ENCODE results near the gene EFCAB9.

EFCAB9 gene

GRCh38 chr5:172243302-172243701, 49.3 kb downstream of the EFCAB9 start:
- no peak for DNase-seq (ENCODE audit: low read depth, low spot score)

GRCh38 chr5:172245046-172245445, 51.1 kb downstream of the EFCAB9 start:
- no peak for DNase-seq (ENCODE audit: low read depth, low spot score)

- DNase-seq (ENCODE audit: low read depth, low spot score) = no peak
Observed at GRCh38 chr5:172245703-172246125, 51.7 kb downstream of the EFCAB9 start.

- no peak for DNase-seq (ENCODE audit: low read depth, low spot score)
Observed at GRCh38 chr5:172248637-172249036, 54.7 kb downstream of the EFCAB9 start.

- DNase-seq (ENCODE audit: low read depth, low spot score) = no peak
Observed at GRCh38 chr5:172251419-172251818, 57.4 kb downstream of the EFCAB9 start.

GRCh38 chr5:172252501-172252900, 58.5 kb downstream of the EFCAB9 start:
- no peak for DNase-seq (ENCODE audit: low read depth, low spot score)

Data from smooth muscle cell of the brain vasculature (primary cell).